K562 (cell line): ENCODE results near the gene DDX39A. TPM values are rescaled to one million over a fixed set of nuclear protein-coding genes. Genes with fewer than 3 reads are reported as not detected.
A peak's percentile ranks its signal among the peaks of the same experiment; 100 is the strongest.

ENCODE experiments used
- GTF3C2 ChIP-seq: IDR thresholded peaks from 3 replicates; pipeline ENCODE4 v1.6.1; 2011; ENCODE audit warnings: borderline replicate concordance, mild to moderate bottlenecking, moderate library complexity; ENCODE audit not compliant: insufficient read length; ENCODE audit errors: extremely low read depth
- TOE1 ChIP-seq, 2 experiments: fragments of 450-650 bp in 1 of 2; sonication (generic) in 1 of 2; formaldehyde crosslinking in 1 of 2; IDR thresholded peaks; 2 replicates each; pipeline versions ENCODE4 v1.7.1 to v1.8.0; 2016 to 2022; ENCODE audit warnings: borderline replicate concordance in 2 of 2, mild to moderate bottlenecking in 2 of 2, antibody characterized with exemption in 1 of 2, inconsistent platforms in 1 of 2, low read depth in 1 of 2, missing genetic modification reagents in 1 of 2, moderate library complexity in 1 of 2
- ZNF347 ChIP-seq: fragments of 450-650 bp; formaldehyde crosslinking; IDR thresholded peaks from 2 replicates; pipeline ENCODE4 v1.4.0; 2020; ENCODE audit warnings: low read depth, mild to moderate bottlenecking, moderate library complexity
- ZNF75A ChIP-seq: fragments of 450-650 bp; formaldehyde crosslinking; IDR thresholded peaks from 2 replicates; pipeline ENCODE4 v1.4.0; 2020; ENCODE audit warnings: mild to moderate bottlenecking
- polyA plus RNA-seq, 8 experiments: library from polyadenylated mRNA; depleted of rRNA in 4 of 8; stranded (reverse) in 5 of 8; unstranded in 3 of 8; fragments of >200 nt; fragmentation: Nextera tagmentation in 2 of 8; fragmentation: Illumina TruSeq in 1 of 8; extraction: Ambion mirVana in 2 of 8; extraction: Trizol in 1 of 8; gene quantifications; 2 replicates each; pipeline versions ENCODE4 v1.2.1 to v1.2.3, GENCODE V29; 2011 to 2014; ENCODE audit warnings: inconsistent platforms in 1 of 8, missing spikeins in 1 of 8
- total RNA-seq, 7 experiments: library from RNA; depleted of rRNA in 6 of 7; stranded (reverse); fragments of >200 nt in 6 of 7; fragmentation: Illumina TruSeq in 2 of 7; extraction: Trizol in 2 of 7; gene quantifications; 2 replicates each; pipeline versions ENCODE4 v1.2.1 to v1.2.3, GENCODE V29; 2011 to 2021; ENCODE audit warnings: low replicate concordance in 1 of 7
- TF ChIP-seq, protein P1 (sequence below): fragments of 250-450 bp; sonication (Bioruptor Pico); IDR thresholded peaks from 2 replicates; pipeline ENCODE4 v1.5.1; 2021; ENCODE audit warnings: mild to moderate bottlenecking
- TF ChIP-seq, protein P2 (sequence below), 2 experiments: fragments of 450-650 bp; IDR thresholded peaks; 2 replicates each; pipeline ENCODE4 v1.6.1; 2018; ENCODE audit warnings: mild to moderate bottlenecking in 2 of 2, low read depth in 1 of 2; ENCODE audit not compliant: partially characterized antibody in 2 of 2

Gene DDX39A
- total and polyA plus RNA-seq, 9 of the 15 experiments (the other 6 are each of a cell fraction or from before 2014, with no cell fraction given), result 90.3 to 250 (median 188) TPM

GRCh38 chr19:14391156-14391821 is 27.9 kb downstream of the DDX39A start (continued):
- TF ChIP-seq TOE1 (IDR thresholded peaks at IDR 0.05; ENCODE audit: borderline replicate concordance) (no peak), TOE1 (CRISPR knock-in tag; IDR thresholded peaks at IDR 0.05; ENCODE audit: borderline replicate concordance, low read depth) (no peak; the same call in 1 of the 2 replicates), ZNF347 (no peak), ZNF75A (CRISPR knock-in tag) (no peak), GTF3C2 (peak; percentile 82)
- TF ChIP-seq, protein P1, sequence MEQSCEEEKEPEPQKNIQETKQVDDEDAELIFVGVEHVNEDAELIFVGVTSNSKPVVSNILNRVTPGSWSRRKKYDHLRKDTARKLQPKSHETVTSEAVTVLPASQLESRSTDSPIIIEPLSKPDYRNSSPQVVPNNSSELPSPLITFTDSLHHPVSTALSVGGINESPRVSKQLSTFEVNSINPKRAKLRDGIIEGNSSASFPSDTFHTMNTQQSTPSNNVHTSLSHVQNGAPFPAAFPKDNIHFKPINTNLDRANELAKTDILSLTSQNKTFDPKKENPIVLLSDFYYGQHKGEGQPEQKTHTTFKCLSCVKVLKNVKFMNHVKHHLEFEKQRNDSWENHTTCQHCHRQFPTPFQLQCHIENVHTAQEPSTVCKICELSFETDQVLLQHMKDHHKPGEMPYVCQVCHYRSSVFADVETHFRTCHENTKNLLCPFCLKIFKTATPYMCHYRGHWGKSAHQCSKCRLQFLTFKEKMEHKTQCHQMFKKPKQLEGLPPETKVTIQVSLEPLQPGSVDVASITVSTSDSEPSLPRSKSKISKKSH (CRISPR knock-in tag), result no peak
- TF ChIP-seq, protein P2, sequence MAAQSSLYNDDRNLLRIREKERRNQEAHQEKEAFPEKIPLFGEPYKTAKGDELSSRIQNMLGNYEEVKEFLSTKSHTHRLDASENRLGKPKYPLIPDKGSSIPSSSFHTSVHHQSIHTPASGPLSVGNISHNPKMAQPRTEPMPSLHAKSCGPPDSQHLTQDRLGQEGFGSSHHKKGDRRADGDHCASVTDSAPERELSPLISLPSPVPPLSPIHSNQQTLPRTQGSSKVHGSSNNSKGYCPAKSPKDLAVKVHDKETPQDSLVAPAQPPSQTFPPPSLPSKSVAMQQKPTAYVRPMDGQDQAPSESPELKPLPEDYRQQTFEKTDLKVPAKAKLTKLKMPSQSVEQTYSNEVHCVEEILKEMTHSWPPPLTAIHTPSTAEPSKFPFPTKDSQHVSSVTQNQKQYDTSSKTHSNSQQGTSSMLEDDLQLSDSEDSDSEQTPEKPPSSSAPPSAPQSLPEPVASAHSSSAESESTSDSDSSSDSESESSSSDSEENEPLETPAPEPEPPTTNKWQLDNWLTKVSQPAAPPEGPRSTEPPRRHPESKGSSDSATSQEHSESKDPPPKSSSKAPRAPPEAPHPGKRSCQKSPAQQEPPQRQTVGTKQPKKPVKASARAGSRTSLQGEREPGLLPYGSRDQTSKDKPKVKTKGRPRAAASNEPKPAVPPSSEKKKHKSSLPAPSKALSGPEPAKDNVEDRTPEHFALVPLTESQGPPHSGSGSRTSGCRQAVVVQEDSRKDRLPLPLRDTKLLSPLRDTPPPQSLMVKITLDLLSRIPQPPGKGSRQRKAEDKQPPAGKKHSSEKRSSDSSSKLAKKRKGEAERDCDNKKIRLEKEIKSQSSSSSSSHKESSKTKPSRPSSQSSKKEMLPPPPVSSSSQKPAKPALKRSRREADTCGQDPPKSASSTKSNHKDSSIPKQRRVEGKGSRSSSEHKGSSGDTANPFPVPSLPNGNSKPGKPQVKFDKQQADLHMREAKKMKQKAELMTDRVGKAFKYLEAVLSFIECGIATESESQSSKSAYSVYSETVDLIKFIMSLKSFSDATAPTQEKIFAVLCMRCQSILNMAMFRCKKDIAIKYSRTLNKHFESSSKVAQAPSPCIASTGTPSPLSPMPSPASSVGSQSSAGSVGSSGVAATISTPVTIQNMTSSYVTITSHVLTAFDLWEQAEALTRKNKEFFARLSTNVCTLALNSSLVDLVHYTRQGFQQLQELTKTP (IDR thresholded peaks at IDR 0.05; ENCODE audit: low read depth in 1 of 2, partially characterized antibody in 2 of 2), result no peak
